ENCODE data around the gene KHK.

DNA sequence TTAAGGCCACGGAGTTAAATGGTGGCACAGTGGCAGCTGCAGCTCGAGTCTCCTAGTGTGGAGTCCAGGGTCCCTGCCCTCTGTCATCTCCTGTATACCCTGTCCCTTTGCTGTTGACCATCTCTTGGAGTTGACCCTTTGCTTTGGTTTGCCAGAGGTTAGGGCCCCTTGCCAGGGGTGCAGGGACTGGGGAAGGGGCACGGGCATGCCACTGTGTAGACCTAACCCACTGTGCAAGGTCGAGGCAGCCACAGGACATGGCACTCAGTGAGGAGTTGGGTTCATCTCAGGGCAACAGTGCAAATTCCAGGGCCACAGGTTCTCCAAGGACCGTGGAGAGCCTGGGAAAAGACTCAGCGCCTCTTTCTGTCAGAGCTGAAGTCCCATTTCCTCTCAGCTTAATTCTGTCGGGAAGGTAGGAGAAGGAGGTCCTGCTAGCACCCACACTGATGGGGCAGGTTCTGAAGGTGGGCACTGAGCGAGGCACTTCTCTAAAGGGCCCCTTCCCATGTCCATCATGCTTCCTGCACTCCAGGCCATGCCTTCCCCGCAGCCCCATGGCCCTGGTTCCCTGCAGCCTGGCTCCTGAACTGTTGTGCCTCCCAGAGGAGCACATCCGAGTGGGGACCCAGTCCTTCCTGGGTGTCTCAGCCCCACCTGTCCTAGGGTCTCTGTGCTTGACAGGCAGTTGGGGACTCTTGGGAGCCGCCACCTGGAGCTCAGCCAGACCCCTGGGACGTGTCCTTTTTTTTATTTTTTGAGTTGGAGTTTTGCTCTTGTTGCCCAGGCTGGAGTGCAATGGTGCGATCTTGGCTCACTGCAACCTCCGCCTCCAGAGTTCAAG is 2.8 kb downstream of the KHK start:
- no peak for TF ChIP-seq POLR2A (IDR thresholded peaks at IDR 0.05; ENCODE audit: low read length)
- TF ChIP-seq GATA1 (IDR thresholded peaks at IDR 0.05; ENCODE audit: low read depth, low read length), result no peak

Data from erythroblast (primary cell).